Hepatocyte (in vitro differentiated cells): ENCODE data around the gene KIF26B.

Experiments
- EZH2 ChIP-seq: fragments of 200-600 bp; sonication (generic); IDR thresholded peaks from 2 replicates; pipeline ENCODE4 v1.6.1; 2016; ENCODE audit warnings: antibody characterized with exemption, mild to moderate bottlenecking, borderline replicate concordance
- EZH2phosphoT487 ChIP-seq: fragments of 200-600 bp; sonication (generic); IDR thresholded peaks from one replicate; pipeline ENCODE4 v1.6.1; 2018; ENCODE audit warnings: antibody characterized with exemption, mild to moderate bottlenecking, low read depth, moderate library complexity; ENCODE audit not compliant: unreplicated experiment, severe bottlenecking
- TF ChIP-seq, protein P1 (sequence below): fragments of 200-600 bp; sonication (generic); IDR thresholded peaks from 2 replicates; pipeline ENCODE4 v1.5.1; 2016; ENCODE audit warnings: antibody characterized with exemption, mild to moderate bottlenecking; ENCODE audit not compliant: poor library complexity

DNA sequence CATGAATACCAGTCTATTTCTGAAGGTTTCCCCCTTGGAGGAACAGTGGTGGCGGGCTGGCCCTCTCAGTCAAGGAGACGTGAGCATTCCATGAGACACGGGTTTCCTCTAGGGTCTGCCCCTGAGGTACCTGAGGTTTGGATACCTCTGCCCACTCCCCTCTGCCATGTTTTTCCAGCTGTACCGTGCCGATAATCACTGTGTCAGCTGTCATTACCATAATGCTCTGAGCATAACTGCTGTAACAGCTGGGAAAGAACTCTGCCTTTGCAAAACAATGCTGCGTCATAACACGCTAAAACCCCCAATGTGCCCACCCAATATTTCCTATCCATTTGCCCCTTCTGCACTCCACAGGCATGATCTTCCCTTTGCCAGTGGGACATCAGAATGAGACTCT lies 425.1 kb downstream of the KIF26B start:
- TF ChIP-seq, protein P1, sequence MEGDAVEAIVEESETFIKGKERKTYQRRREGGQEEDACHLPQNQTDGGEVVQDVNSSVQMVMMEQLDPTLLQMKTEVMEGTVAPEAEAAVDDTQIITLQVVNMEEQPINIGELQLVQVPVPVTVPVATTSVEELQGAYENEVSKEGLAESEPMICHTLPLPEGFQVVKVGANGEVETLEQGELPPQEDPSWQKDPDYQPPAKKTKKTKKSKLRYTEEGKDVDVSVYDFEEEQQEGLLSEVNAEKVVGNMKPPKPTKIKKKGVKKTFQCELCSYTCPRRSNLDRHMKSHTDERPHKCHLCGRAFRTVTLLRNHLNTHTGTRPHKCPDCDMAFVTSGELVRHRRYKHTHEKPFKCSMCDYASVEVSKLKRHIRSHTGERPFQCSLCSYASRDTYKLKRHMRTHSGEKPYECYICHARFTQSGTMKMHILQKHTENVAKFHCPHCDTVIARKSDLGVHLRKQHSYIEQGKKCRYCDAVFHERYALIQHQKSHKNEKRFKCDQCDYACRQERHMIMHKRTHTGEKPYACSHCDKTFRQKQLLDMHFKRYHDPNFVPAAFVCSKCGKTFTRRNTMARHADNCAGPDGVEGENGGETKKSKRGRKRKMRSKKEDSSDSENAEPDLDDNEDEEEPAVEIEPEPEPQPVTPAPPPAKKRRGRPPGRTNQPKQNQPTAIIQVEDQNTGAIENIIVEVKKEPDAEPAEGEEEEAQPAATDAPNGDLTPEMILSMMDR: no peak
- TF ChIP-seq EZH2phosphoT487: no peak
- TF ChIP-seq EZH2: no peak
